Measurements from ENCODE around the gene IQCN. TPM values are rescaled to one million over a fixed set of nuclear protein-coding genes. Genes with fewer than 3 reads are reported as not detected.
"Not testable (repeated sequence)": the region's sequence is repeated elsewhere in the genome, so short reads cannot be mapped to it uniquely, and the experiment has no call there.

Gene IQCN
- polyA plus RNA-seq, 10 donors, result 1.5 to 5.5 (median 3.0) TPM

GRCh38 chr19:18219911-18220631 is 54.2 kb downstream of the IQCN start:
- no peak for DNase-seq

GRCh38 chr19:18218600-18218999 is 55.7 kb downstream of the IQCN start:
- no peak for DNase-seq

DNA sequence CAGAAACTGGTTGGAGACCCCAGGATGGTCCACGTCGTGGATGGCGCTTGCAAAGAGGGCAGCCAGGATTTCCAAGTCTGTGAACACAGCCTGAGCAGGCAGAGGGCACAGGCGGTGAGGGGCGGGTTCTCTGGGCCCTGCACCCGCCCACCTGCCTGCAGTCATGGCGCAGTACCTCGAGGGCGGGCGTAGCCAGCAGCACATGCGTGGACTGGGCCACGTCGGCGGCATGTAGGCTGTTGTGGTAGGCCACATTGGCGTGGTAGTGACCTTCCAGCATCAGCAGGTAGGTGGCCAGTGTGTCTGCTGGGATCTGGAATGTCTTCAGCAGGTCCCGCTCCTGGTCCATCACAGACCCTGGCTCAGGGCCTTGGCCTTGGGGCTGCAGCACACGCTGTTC is 56.1 kb downstream of the IQCN start:
- DNase-seq, result no peak

- DNase-seq, result no peak
Observed at GRCh38 chr19:18216789-18217188, 57.5 kb downstream of the IQCN start.

- DNase-seq, result no peak
Observed at GRCh38 chr19:18214779-18215433, 59.3 kb downstream of the IQCN start.

GRCh38 chr19:18211683-18212082 is 62.6 kb downstream of the IQCN start:
- DNase-seq, result no peak

GRCh38 chr19:18209912-18210311 is 64.3 kb downstream of the IQCN start:
- DNase-seq, result not testable (repeated sequence)

GRCh38 chr19:18208098-18208951 is 65.9 kb downstream of the IQCN start:
- DNase-seq, result peak in 2 of 3 donors; percentile 41 to 54

Other genes starting within 250 kb of the IQCN start
- gene IL12RB1, start 187.5 kb downstream of the IQCN start, polyA plus RNA-seq (ENCODE audit: insufficient read length in 10 of 10), result 1 to 10 TPM in 1 of 10 donors, under 1 TPM in 9; 0.10 to 1.6 (median 0.39) TPM
- gene MAST3, start 176.7 kb downstream of the IQCN start, polyA plus RNA-seq (ENCODE audit: insufficient read length in 10 of 10), result 10 to 100 TPM in 1 of 10 donors, 1 to 10 TPM in 9; 5.7 to 13.6 (median 8.8) TPM
- gene PIK3R2, start 121.3 kb downstream of the IQCN start, polyA plus RNA-seq (ENCODE audit: insufficient read length in 10 of 10), result 10 to 100 TPM; 35.8 to 49.1 (median 43.4) TPM
- gene IFI30, start 100.6 kb downstream of the IQCN start, polyA plus RNA-seq (ENCODE audit: insufficient read length in 10 of 10), result 1 to 10 TPM in 4 of 10 donors, under 1 TPM in 3, not detected in 3; 0.50 to 1.8 (median 1.1) TPM
- 1 to 10 TPM; 4.3 to 7.6 (median 5.2) TPM for gene MPV17L2, start 81.2 kb downstream of the IQCN start, polyA plus RNA-seq (ENCODE audit: insufficient read length in 10 of 10)
- gene RAB3A, start 70.4 kb downstream of the IQCN start, polyA plus RNA-seq (ENCODE audit: insufficient read length in 10 of 10), result 1 to 10 TPM; 2.4 to 4.3 (median 3.7) TPM
- gene PDE4C, start 48.0 kb downstream of the IQCN start, polyA plus RNA-seq (ENCODE audit: insufficient read length in 10 of 10), result 1 to 10 TPM in 9 of 10 donors, under 1 TPM in 1; 0.99 to 5.0 (median 2.7) TPM
- 100 to 1,000 TPM in 7 of 10 donors, 10 to 100 TPM in 3; 78.2 to 184 (median 137) TPM for gene JUND, start 7.2 kb upstream of the IQCN start, polyA plus RNA-seq (ENCODE audit: insufficient read length in 10 of 10)
- gene LSM4, start 48.6 kb upstream of the IQCN start, polyA plus RNA-seq (ENCODE audit: insufficient read length in 10 of 10), result 100 to 1,000 TPM in 1 of 10 donors, 10 to 100 TPM in 9; 65.1 to 100 (median 78.1) TPM
- gene PGPEP1, start 66.1 kb upstream of the IQCN start, polyA plus RNA-seq (ENCODE audit: insufficient read length in 10 of 10), result 10 to 100 TPM in 5 of 10 donors, 1 to 10 TPM in 5; 8.6 to 15.8 (median 10.2) TPM
- gene GDF15, start 111.7 kb upstream of the IQCN start, polyA plus RNA-seq (ENCODE audit: insufficient read length in 10 of 10), result 1 to 10 TPM in 3 of 10 donors, under 1 TPM in 7; 0.26 to 1.8 (median 0.84) TPM
- 1 to 10 TPM; 1.0 to 2.5 (median 1.5) TPM for gene LRRC25, start 123.2 kb upstream of the IQCN start, polyA plus RNA-seq (ENCODE audit: insufficient read length in 10 of 10)
- 100 to 1,000 TPM in 3 of 10 donors, 10 to 100 TPM in 7; 65.2 to 124 (median 96.0) TPM for gene SSBP4, start 144.9 kb upstream of the IQCN start, polyA plus RNA-seq (ENCODE audit: insufficient read length in 10 of 10)
- gene ISYNA1, start 163.7 kb upstream of the IQCN start, polyA plus RNA-seq (ENCODE audit: insufficient read length in 10 of 10), result 100 to 1,000 TPM in 9 of 10 donors, 10 to 100 TPM in 1; 99.2 to 163 (median 127) TPM
- gene ELL, start 247.6 kb upstream of the IQCN start, polyA plus RNA-seq (ENCODE audit: insufficient read length in 10 of 10), result 10 to 100 TPM; 12.2 to 17.7 (median 13.2) TPM

Data from muscle of back (tissue), 11 donors.